ENCODE measurements around the gene SCN7A.

The SCN7A gene

DNA sequence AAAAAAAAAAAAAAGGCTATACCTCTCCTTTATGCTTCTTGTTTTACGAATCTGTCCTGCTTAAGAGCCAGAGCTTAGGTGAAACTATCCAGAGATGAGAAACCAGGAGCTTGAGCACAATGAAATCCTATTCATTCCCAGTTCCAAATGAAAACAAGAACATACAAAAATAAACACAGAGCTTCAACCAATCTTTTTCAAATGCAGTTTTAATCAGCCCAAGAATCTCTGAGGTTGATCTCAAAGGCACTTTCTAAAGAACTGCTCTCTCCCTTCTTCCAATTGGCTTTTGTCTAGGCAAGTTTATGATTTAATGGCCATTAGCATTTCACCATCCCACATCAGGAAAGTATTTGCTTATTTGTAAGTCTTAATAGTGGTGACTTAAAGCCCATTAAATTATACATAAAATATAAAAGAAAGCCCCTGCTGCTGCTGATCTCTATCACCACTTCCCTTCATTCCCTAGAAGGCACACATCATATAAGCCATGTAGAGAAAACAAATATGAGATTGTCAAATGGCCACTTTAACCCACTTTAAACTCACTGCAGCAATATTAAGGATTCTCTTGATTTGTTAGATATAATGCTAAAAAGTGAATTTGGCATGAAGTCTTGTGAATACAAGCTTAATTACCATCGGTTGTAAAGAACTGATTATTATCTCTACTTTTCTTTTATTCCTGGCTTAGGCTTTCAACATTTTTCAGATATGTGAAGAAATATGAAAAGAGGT, 89.0 kb downstream of the SCN7A start:
- DNase-seq (ENCODE audit: low read depth): no peak

DNA sequence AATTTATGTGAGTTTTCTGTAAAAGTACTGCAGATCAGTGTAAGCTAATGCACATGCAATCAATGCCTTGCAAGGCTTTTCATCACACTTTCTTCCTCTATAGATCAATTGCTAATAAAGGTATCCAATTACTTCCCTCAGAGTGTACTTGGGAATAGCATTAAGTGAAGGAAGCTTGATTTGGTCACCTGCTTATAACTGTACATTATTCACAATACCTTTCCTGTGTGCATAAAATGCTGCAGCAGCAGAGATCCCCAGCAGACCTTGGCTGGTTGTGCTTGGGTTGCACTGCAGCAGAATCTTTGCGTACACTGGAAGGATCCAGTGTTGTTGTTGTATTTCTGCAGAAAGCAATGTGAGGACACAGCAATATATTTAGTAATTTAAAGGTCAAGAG, 99.8 kb downstream of the SCN7A start:
- DNase-seq (ENCODE audit: low read depth): no peak

DNA sequence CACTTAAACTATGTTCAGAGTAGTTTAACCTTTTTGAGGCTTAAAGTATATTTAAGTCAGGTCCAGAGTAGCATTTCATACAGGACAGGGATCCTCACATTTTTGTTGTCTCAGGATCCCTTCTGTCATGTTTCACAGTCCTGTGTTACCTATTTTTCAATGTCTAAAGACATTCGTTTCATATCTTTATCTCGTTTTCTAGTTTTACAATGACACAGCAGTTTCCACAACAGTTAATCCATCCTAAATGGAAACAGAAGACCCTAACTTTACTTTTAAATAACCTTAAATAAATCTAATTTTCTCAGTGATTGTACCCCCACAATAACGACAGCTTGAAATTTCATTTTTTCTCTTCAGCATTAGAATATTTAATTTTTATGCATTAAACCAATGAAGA, 101.0 kb downstream of the SCN7A start:
- DNase-seq (ENCODE audit: low read depth): no peak

DNA sequence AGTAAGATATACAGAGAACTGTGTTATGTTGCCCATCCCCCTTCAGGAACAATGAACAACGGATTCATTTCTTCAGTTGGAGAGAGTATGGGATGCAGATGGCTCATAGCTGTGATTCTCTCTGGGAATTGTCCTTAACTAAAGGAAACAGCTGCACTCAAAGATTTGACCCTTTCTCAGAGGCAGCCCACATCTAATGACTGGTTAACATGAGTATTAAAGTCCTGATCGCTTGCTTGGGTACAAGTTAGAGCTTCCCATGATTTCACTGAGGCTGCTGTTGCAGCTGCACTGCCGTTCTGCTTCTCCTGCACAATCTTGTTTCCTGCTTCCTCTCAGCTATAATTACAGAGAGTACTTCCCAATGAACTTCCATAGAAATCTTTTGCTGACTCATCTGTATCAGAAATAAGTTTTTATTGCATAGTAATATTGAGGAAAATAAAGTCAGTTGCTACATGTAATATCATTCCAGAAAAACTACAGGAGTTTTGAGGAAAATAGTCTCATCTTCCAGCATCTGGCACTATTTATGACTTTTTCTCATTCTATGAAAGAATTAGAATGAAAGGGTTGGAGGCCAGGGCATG, 105.5 kb downstream of the SCN7A start:
- DNase-seq (ENCODE audit: low read depth): no peak

DNA sequence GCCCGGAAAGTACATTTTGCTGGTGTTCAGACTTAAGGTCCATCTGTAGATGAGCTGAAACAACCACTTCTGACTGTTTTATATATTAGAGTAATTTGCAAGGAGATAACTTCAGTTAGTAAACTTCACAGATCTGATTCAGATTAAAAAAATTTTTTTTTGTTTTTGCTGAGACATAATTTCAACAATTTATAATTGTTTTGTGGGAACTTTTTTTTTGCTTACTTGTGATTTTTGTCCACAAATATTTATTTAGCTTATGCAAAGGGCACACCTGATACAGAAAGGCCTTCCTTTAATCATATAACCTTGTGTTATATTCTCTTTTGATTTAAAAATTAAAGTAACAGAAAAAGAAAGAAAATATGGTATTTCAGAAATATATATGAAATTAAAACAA, 108.7 kb downstream of the SCN7A start:
- DNase-seq (ENCODE audit: low read depth): no peak

DNA sequence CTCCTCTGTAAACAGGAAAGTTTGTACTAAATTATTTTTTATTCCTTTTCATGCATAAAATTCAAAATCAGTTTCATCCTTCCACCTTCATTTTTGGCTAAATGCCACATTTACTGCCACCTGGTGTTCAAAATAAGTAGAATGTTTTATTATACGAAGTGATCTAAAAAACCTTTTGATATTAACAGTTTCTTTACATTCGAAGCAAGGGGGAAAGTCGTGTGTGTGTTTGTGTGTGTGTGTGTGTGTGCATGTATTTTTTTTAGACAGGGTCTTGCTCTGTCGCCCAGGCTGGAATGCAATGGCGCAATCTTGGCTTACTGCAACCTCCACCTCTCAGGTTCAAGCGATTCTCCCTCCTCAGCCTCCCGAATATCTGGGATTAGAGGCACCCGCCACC, 109.3 kb downstream of the SCN7A start:
- DNase-seq (ENCODE audit: low read depth): no peak

DNA sequence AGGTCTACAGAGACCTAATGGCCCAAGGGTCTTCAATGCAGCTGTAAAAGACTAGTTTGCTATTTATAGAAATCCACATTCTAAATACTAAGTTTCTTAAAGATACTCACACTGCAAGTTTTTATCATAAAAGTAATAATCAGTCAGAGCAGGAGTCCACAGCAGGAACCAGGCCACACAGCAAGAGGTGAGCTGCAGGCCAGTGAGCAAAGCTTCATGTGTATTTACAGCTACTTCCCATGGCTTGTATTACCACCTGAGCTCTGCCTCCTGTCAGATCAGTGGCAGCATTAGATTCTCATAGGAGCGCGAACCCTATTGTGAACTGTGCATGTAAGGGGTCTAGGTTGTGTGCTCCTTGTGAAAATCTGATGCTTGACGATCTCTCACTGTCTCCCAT, 111.6 kb downstream of the SCN7A start:
- no peak for DNase-seq (ENCODE audit: low read depth)

DNA sequence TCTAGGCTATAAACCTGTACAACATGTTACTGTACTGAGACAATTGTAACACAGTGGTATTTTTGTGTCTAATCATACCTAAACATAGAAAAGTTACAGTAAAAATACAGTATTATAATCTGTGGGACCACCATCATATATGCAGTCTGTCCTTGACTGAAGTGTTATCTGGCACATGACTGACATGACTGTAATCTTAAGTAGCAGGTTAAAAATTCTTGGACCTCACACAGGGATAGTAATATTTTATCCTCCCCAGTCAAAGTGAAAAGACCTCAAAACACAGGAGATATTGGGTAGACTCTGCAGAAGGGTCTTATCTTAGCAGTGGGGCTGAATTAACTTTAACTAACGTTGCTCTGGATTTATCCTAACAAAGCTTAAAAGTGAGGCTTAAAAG, 113.4 kb downstream of the SCN7A start:
- DNase-seq (ENCODE audit: low read depth): no peak

DNA sequence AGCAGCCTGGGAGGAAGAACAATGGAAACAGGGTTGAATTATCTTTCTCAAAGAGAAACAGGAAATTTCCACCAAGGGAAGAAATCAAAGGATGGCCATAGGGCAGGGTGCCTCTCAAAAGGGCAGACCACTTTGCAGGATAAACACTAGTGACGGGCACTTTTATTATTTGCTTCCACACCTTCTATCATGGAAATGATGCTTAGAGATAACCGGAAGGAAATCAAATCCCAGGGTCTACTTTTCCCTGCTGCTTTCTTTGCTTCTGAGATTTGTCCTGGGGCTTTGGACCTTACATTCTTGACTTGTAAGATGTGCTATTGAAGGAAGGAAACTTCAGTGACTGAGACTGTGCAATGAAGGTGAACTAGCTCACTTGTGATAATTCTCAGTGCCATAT, 117.2 kb downstream of the SCN7A start:
- DNase-seq (ENCODE audit: low read depth): no peak

DNA sequence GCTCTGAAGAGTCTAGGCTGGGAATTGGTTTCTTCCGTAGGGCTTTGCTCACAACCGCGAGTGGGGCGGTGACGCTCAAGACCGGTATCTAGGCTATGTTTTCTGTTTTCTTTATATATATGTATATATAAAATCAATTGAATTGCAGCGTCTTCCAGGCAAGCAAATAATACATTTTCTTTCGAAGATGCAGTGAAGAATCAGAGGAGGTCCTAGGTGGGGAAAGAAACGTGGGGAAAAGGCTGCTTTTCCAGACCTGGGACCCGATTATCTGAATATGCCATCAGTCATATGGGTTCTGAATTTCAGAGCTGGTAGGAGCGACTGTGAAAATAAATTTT, 117.6 kb downstream of the SCN7A start:
- no peak for DNase-seq (ENCODE audit: low read depth)

DNA sequence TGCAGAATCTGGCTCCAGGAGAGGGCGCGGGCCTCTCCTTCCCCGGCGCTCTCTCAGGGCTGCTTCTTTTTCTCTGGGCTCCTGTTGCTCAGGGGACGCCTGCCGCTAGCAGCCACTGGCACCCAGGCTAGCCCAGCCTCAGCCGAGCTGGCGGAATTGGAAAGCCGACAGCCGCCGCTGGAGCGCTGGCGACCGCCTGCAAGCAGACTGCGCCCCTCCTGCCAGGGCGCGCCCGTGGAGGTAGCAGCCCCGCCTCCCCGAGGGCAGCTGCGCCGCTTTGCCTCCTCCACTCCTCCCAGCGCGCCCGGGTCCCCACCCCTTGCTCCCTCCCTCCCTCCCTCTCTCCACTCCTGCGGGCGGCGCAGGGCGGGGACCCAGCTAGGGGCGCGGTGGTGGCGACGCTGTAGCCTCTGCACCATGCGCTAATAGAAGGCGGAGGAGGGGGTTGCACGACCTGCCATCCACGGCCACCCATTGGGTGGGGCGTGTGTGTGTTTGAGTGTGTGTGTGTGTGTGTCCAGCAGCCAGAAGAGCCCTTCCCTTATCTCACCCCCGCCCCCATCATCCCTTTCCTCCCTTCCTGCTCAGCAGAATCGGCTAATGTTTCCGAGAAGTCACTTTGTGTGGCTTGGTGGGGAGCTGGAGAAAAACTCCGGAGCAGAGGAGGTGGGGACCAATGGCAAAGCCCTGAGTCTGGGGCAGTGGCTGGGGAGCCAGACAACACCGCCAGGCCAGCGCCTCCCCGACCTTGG, 118.1 kb downstream of the SCN7A start, which contains the start of gene SCN9A:
Gene SCN9A (minus strand): TSS at position 209 of the 752 bp plus-strand sequence. CDS start 64,188 bp downstream, outside the sequence.
- DNase-seq (ENCODE audit: low read depth): no peak

DNA sequence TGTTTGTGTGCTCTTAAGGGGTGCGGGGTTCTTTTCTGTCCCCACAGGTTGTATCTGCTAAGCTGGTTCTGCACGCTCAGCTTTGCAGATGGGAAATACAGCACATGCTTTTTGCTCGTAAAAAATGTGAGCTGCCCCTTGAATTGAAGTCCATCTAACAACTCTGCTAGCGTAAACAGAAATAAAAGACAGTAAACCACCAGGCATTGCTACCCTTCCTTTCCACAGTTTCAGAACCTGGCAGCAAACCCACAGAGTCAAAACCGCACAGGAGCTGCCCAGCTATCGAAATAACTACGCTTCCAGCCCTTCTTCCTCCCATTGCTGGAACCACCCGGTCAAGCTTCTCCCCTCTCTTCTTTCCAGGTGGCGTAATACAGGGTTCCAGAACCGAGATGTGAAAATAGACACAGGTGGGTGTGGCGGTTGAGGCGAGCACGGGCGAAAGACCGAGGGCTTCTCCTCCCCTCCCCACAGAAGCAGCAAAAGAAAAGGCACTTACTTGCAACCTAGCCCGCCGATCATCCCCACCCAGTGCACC, 118.8 kb downstream of the SCN7A start:
- no peak for DNase-seq (ENCODE audit: low read depth)

DNA sequence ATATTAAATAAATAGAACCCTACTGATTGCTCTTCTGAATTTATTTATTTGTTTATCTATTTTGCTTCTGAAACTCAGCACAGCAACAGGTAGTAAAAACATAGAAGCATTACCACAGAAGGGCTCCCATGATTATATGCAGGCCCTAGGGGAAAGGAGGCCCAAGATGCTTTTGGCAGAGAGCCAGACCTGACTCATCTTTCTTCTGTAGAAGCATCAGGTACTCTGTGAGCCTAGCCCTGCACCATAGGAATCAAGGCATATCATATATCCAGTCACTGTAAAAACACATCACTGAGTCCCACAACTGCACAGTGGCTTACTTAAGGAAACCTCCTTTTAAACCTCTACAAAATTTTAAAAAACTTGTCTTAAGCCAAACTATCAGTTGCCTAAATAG, 120.1 kb downstream of the SCN7A start:
- DNase-seq (ENCODE audit: low read depth): no peak

DNA sequence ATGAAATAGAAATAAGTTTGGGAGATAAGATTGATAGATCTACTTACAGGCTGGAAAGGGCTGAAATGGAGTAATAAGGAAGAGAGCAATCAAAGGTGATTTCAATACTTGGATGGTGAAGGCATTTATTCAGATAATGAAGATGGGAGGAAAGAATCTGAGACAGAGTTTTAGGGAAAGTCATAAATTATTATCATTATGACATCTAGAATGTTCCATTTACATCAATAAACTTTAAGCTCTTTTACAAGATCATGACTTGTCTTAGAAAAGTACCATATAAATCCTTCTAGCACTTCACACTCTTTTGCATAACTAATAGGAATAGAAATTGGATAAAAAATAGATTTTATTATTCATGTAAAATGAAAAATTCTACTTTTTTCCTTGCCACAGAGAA, 120.5 kb downstream of the SCN7A start:
- DNase-seq (ENCODE audit: low read depth): no peak

DNA sequence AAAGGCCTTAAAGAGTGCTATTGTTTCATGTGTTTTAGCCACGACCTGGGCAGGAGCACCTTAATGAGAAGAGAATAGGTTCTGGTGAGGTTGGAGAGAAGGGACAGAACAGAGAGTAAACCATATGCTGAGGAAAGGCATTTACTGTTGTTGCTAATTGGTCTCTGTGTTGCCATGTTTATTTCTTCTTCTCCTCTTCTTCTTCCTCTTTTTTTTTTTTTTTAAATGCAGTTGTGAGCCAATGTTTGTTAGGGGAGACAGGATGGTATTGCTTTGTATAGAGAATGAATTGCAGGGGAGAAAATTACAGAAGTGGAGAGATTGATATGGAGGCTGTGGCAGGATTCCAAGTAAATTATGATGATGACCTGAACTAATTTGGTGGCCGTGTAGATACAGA, 120.9 kb downstream of the SCN7A start:
- DNase-seq (ENCODE audit: low read depth): no peak

DNA sequence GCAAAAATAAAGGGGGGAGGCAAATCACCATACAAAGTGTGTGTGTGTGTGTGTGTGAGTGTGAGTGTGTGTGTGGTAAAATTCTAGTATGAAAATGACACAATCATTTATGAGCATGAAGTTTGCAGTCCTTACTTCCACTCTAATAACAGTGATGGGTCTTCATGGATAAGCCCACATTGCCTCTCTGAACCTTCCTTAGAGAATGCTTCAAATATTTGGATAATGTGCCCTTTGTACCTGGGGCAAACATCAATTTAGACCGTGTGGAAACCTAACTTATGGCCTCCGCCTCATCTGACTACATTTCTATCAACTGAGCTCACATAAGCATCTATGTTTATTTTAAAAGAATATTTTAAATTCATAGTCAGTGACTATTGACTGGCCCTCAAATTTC, 122.0 kb downstream of the SCN7A start:
- no peak for DNase-seq (ENCODE audit: low read depth)

DNA sequence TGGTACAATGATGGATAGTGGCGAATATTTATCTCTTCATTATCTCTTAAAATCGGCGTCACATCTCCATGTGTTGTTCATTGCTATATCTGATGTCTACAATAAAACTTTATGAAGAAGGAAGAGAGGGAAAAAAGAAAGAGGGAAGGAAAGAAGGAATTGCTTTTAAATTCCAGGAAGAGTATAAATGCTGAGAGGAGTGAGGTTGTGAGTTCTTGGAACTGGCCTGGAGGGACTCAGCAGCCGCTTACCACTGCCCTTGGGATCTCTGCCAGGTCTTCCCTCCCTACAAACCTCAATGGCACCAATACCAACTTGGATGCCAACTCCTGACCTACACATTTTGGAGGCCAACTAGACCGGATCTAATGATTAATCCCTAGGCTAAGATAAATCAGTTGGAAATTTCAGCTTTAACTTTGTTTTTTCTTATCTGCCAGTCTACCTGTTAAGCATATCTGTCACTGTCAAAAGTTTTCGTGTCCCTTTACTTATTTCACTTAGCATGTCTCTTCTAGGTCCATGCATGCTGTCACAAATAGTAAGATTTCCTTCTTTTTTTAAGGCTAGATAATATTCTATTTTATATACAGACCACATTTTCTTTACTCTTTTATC, 128.1 kb downstream of the SCN7A start:
- no peak for DNase-seq (ENCODE audit: low read depth)

DNA sequence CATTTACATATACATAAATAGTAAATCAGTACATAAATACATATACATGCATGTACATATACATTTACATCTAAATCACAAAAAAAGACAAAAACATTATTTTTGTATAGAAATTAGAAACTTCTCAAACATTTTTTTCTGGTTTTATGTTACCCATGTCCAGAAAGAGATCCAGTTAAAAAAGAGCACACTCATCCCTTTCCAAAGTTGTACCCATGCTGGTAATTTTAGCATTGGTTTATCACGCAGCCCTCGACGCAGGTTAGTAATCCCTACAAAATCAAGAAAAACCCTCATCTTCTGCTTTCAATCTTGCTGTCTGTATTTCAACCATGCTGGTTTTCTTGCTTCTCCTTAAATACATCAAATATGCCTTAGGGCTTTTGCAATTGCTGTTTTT, 128.8 kb downstream of the SCN7A start:
- DNase-seq (ENCODE audit: low read depth): no peak

DNA sequence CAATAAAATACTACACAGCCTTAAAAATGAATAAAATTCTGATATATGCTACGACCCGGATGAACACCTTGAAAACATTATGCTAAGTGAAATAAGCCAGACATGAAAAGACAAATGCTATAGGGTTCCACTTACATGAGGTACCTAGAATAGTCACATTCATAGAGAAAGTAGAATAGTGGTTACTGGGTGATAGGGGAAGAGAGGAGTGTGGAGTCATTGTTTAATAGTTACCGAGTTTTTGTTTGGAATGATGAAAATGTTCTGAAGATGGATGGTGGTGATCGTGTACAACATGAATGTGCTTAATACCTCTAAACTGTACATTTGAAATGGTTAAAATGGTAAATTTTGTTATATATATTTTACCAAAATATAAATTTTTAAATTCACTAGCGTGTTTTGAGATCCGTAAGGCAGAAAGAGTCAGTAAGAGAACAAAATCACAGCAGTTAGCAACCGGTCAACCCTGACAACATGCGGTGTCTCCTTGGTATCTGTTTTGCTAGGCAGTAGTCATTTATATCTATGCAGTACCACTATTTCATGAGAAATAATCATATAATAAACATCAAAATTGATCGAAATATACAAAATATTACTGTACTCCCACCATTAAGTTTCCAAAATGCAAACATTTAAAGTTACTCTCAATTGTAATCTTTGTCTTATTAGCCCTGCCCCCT, 129.4 kb downstream of the SCN7A start:
- DNase-seq (ENCODE audit: low read depth): no peak

DNA sequence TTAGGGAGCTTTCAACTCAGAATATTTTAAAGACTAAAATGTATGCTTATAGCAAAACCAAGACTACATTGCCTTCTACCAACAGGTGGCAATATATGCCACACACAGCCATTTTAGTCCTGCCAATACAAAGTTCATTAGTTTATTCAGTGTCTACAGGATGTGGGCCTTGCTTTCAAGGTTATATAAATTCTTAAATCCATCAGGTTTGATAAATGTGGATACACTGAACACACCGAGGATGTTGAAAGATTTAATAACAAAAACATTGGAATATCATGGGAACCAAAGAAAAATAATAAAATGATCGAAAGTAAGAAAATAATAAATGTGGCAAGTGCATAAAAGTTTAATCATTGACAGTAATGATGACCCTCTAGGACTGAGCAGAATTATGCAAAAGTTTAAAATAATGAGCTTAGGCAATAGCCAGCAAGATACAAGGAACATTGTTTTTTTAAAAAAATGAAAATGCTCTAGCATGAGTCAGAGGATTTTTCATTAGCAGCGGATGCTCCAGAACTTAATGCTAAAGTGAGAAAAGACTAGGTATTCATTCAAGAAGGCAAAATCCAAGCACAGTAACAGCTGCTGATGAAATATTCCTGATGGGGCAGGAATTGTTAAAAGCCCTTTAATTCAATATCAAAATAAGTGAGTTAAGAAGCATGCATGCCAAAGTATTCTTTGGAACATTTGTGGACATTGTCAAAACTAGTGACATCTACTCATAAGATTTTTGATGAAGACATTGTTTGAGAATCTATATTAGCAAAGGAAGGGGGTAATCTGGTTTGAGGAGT, 132.5 kb downstream of the SCN7A start:
- no peak for DNase-seq (ENCODE audit: low read depth)

DNA sequence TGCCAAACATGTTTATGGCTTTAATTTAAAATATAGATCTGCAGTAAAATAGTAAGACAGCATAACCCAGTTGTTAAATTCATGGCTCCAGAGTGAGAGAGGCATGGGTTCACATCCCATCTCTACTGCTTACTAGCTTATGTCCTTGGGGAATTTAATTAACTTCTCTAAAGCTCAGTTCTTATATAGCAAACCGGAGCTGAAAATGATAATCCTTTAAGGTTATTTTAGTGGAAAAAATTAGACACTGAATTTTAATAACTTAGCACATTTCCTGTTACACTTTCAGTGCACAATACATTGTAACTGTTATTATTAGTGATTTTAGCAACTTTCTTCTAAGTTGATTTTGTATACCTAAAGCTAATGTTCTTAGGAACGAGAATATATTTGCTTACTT, 133.1 kb downstream of the SCN7A start:
- DNase-seq (ENCODE audit: low read depth): no peak
